ENCODE data around the gene DIPK2B. TPM values are rescaled to one million over a fixed set of nuclear protein-coding genes. Genes with fewer than 3 reads are reported as not detected.

Gene DIPK2B
- polyA plus RNA-seq, 2 of the 4 experiments (the other 2 are of a cell fraction) = not detected

DNA sequence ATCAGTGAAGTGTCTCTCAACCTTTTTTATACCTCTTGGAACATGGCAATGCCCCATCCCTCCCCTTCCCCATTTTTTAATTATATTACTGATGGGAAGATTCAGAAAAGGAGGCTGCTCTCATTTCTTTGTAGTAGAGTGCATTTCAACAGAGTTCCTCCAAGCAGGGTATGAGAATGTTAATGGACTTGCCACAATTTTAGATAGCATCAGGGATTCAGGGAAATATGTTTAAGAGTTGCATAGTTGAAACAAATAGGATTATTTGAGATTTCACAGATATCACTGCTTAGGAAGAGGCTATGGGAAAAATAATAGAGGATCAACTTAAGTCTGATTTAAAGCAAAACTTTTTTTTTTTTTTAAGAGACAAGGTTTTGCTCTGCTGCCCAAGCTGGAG is 46.2 kb downstream of the DIPK2B start:
- DNase-seq (ENCODE audit: low read depth in 1 of 2, low spot score in 1 of 2) (no peak), ATAC-seq (no peak), FAIRE-seq (no peak)
- POLR2A ChIA-PET = no interaction called here
- CTCF ChIA-PET = no interaction called here
- Histone ChIP-seq H3K4me2 (no peak overlapping the region), H3K9me3 (no peaks in the 10 kb centered on the region), H3K27ac (no peak overlapping the region), H3K4me3 (no peak overlapping the region), H3K4me1 (no peaks in the 10 kb centered on the region)
- TF ChIP-seq HDAC2 (IDR thresholded peaks at IDR 0.05) = no peak
- no peak for TF ChIP-seq PHF8 (IDR thresholded peaks at IDR 0.05; ENCODE audit: borderline replicate concordance, low read depth)
- TF ChIP-seq FOSB (CRISPR knock-in tag; IDR thresholded peaks at IDR 0.05) = no peak

DNA sequence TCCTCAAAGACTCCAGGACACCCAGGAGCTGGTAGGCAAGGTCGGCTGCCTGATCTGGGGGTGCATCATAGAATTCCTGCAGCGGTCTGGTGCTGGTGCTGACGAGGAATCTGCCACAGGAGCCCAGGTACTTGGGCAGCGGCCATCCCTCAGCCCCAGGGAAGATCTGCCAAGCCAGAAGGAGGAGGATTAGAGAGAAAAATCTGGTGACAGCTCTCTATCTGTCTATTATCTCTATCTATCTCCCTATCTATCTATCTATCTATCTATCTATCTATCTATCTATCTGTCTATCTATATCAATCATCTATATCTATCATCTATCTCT is 46.7 kb downstream of the DIPK2B start:
- H3K27ac ChIP-seq = no peak overlapping the region
- ChIA-PET CTCF (no interaction called here), POLR2A (no interaction called here)
- H3K4me1 ChIP-seq = no peaks in the 10 kb centered on the region
- H3K4me2 ChIP-seq = no peak overlapping the region
- FAIRE-seq (no peak), DNase-seq (ENCODE audit: low read depth in 1 of 2, low spot score in 1 of 2) (no peak), ATAC-seq (no peak)
- H3K9me3 ChIP-seq = no peaks in the 10 kb centered on the region
- TF ChIP-seq SMC3 (IDR thresholded peaks at IDR 0.05) (no peak), CHD2 (IDR thresholded peaks at IDR 0.05; ENCODE audit: low read length, partially characterized antibody) (no peak), HOXB13 (CRISPR knock-in tag; IDR thresholded peaks at IDR 0.05; ENCODE audit: low read depth) (no peak), ZFP36 (IDR thresholded peaks at IDR 0.05; ENCODE audit: borderline replicate concordance, partially characterized antibody) (no peak), BHLHE40 (IDR thresholded peaks at IDR 0.05; ENCODE audit: low read depth, low read length) (no peak), ESRRA (IDR thresholded peaks at IDR 0.05; ENCODE audit: borderline replicate concordance, low read length) (no peak), NR3C1 (IDR thresholded peaks at IDR 0.05) (no peak), KDM1A (IDR thresholded peaks at IDR 0.05; ENCODE audit: low read depth) (no peak), RAD21 (conservative IDR thresholded peaks at IDR 0.05 in 1 of 2, IDR thresholded peaks at IDR 0.05 in 1 of 2) (no peak), CHD4 (IDR thresholded peaks at IDR 0.05; ENCODE audit: borderline replicate concordance) (no peak)
- TF ChIP-seq, protein P1, sequence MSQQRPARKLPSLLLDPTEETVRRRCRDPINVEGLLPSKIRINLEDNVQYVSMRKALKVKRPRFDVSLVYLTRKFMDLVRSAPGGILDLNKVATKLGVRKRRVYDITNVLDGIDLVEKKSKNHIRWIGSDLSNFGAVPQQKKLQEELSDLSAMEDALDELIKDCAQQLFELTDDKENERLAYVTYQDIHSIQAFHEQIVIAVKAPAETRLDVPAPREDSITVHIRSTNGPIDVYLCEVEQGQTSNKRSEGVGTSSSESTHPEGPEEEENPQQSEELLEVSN (IDR thresholded peaks at IDR 0.05; ENCODE audit: borderline replicate concordance, low read depth) = no peak
- TF ChIP-seq, protein P2, sequence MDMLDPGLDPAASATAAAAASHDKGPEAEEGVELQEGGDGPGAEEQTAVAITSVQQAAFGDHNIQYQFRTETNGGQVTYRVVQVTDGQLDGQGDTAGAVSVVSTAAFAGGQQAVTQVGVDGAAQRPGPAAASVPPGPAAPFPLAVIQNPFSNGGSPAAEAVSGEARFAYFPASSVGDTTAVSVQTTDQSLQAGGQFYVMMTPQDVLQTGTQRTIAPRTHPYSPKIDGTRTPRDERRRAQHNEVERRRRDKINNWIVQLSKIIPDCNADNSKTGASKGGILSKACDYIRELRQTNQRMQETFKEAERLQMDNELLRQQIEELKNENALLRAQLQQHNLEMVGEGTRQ (IDR thresholded peaks at IDR 0.05) = no peak
- H3K4me3 ChIP-seq = no peak overlapping the region
- WGBS (ENCODE audit: missing lambda C conversion rate) = 36% methylated on average over 4 of the region's 4 CpGs
